Smooth muscle cell (in vitro differentiated cells): ENCODE data around the gene EML1. TPM values are rescaled to one million over a fixed set of nuclear protein-coding genes. Genes with fewer than 3 reads are reported as not detected.

Experiments
- DNase-seq: peaks from one replicate; lab custom pipeline; 2025; ENCODE audit not compliant: unreplicated experiment; lab: John Stamatoyannopoulos, UW
- H2AFZ ChIP-seq: fragments of 200-600 bp; sonication (generic); 2 replicates; pipeline ENCODE4 v1.6.0; 2016; ENCODE audit warnings: antibody characterized with exemption, low read depth, mild to moderate bottlenecking
- H3F3A ChIP-seq: fragments of 200-600 bp; sonication (generic); 2 replicates; pipeline ENCODE4 v1.6.0; 2017; ENCODE audit warnings: antibody characterized with exemption, low read depth
- H3K27ac ChIP-seq: fragments of 200-600 bp; sonication (generic); 2 replicates; pipeline ENCODE4 v1.5.1; 2016; ENCODE audit warnings: low read depth, mild to moderate bottlenecking
- H3K27me3 ChIP-seq: fragments of 200-600 bp; sonication (generic); 2 replicates; pipeline ENCODE4 v1.6.1; 2016; ENCODE audit warnings: low read depth, mild to moderate bottlenecking
- H3K36me3 ChIP-seq: fragments of 200-600 bp; sonication (generic); 2 replicates; pipeline ENCODE4 v1.5.1; 2016; ENCODE audit warnings: low read depth
- H3K4me1 ChIP-seq: fragments of 200-600 bp; sonication (generic); 2 replicates; pipeline ENCODE4 v1.5.1; 2016; ENCODE audit warnings: low read depth
- H3K4me2 ChIP-seq: fragments of 200-600 bp; sonication (generic); 2 replicates; pipeline ENCODE4 v1.6.0; 2016; ENCODE audit warnings: mild to moderate bottlenecking
- H3K4me3 ChIP-seq: fragments of 200-600 bp; sonication (generic); 2 replicates; pipeline ENCODE4 v1.5.1; 2016; ENCODE audit warnings: mild to moderate bottlenecking
- H3K79me2 ChIP-seq: fragments of 200-600 bp; sonication (generic); 2 replicates; pipeline ENCODE4 v1.6.0; 2016; ENCODE audit warnings: low read depth, mild to moderate bottlenecking
- H3K9ac ChIP-seq: fragments of 200-600 bp; sonication (generic); 2 replicates; pipeline ENCODE4 v1.6.0; 2016; ENCODE audit warnings: low read depth
- H3K9me3 ChIP-seq: fragments of 200-600 bp; sonication (generic); replicated peaks from 2 replicates; pipeline ENCODE4 v1.5.1; 2016; ENCODE audit warnings: low read depth
- H4K20me1 ChIP-seq: fragments of 200-600 bp; sonication (generic); 2 replicates; pipeline ENCODE4 v1.6.0; 2016; ENCODE audit warnings: low read depth
- CTCF ChIP-seq: fragments of 200-600 bp; sonication (generic); IDR thresholded peaks from 2 replicates; pipeline ENCODE4 v1.5.1; 2017; ENCODE audit warnings: borderline replicate concordance, mild to moderate bottlenecking, antibody characterized with exemption; ENCODE audit not compliant: insufficient read depth, poor library complexity, severe bottlenecking
- WGBS: methylation state at CpG from one replicate; pipeline ENCODE4 v1.1.7; 2016; ENCODE audit warnings: low lambda C conversion rate; 5-methylcytosine and 5-hydroxymethylcytosine counted together
- polyA plus RNA-seq: library from polyadenylated mRNA; unstranded; fragments of >200 nt; fragmentation: Nextera tagmentation; extraction: Ambion mirVana; gene quantifications from 2 replicates; pipeline ENCODE4 v1.2.1, GENCODE V29; 2016
- total RNA-seq: library from RNA; depleted of rRNA; stranded (reverse); fragments of >200 nt; gene quantifications from 2 replicates; pipeline ENCODE4 v1.2.3, GENCODE V29; 2014

Gene EML1
- total and polyA plus RNA-seq, 2 experiments from 2014 or later = 13.0 to 31.2 TPM

- H3K27ac ChIP-seq = no peak overlapping the region
Observed at GRCh38 chr14:99943620-99944019, 150.4 kb downstream of the EML1 start.

GRCh38 chr14:99944241-99944651, 151.0 kb downstream of the EML1 start:
- no peak overlapping the region for H3K27ac ChIP-seq
- no peak for TF ChIP-seq CTCF
- 94% methylated on average over 13 of the region's 13 CpGs for WGBS
- H3F3A ChIP-seq = no peaks in the 10 kb centered on the region
- no peaks in the 10 kb centered on the region for H4K20me1 ChIP-seq
- H3K9ac ChIP-seq = no peak overlapping the region
- no peaks in the 10 kb centered on the region for H3K36me3 ChIP-seq
- no peaks in the 10 kb centered on the region for H3K9me3 ChIP-seq
- no peak overlapping the region for H2AFZ ChIP-seq
- no peak overlapping the region for H3K4me3 ChIP-seq
- no peak for DNase-seq
- no peaks in the 10 kb centered on the region for H3K27me3 ChIP-seq
- no peaks in the 10 kb centered on the region for H3K4me1 ChIP-seq
- H3K4me2 ChIP-seq = no peak overlapping the region
- H3K79me2 ChIP-seq = no peaks in the 10 kb centered on the region

More at GRCh38 chr14:99943620-99944019, 150.4 kb downstream of the EML1 start:
- WGBS = 90% methylated on average over 9 of the region's 9 CpGs
- Histone ChIP-seq H3K36me3 (no peaks in the 10 kb centered on the region), H3K4me3 (no peak overlapping the region), H4K20me1 (no peaks in the 10 kb centered on the region), H2AFZ (no peak overlapping the region), H3K79me2 (no peaks in the 10 kb centered on the region), H3K9ac (no peak overlapping the region), H3F3A (no peaks in the 10 kb centered on the region), H3K4me1 (no peaks in the 10 kb centered on the region), H3K27me3 (no peaks in the 10 kb centered on the region), H3K4me2 (no peak overlapping the region), H3K9me3 (no peaks in the 10 kb centered on the region)
- TF ChIP-seq CTCF = no peak
- DNase-seq = no peak

GRCh38 chr14:99945732-99946651, 152.8 kb downstream of the EML1 start:
- Histone ChIP-seq H3K27ac (no peak overlapping the region), H3K4me1 (no peaks in the 10 kb centered on the region), H3K79me2 (no peaks in the 10 kb centered on the region), H3F3A (no peaks in the 10 kb centered on the region), H3K9me3 (no peaks in the 10 kb centered on the region), H3K27me3 (no peaks in the 10 kb centered on the region), H3K4me2 (no peak overlapping the region), H4K20me1 (no peaks in the 10 kb centered on the region), H3K4me3 (no peak overlapping the region), H3K36me3 (no peaks in the 10 kb centered on the region), H2AFZ (no peak overlapping the region), H3K9ac (no peak overlapping the region)
- no peak for TF ChIP-seq CTCF
- 79% methylated on average over 17 of the region's 17 CpGs for WGBS
- no peak for DNase-seq
